T-helper 2 cell treated with Interferon-gamma antibody and Interleukin-4, amounts not matched to agents 5 μg/mL and 100 μg/mL, for 36 hours (primary cell): ENCODE measurements around the gene CA6.
"Not testable (repeated sequence)": the region's sequence is repeated elsewhere in the genome, so short reads cannot be mapped to it uniquely, and the experiment has no call there.

Experiments used
- DNase-seq: peaks from one replicate; pipeline ENCODE4 v3.0.0; 2021; ENCODE audit warnings: low spot score
- H3K27ac Mint-ChIP-seq: one replicate; pipeline ENCODE4 v1.8.0; 2021; ENCODE audit warnings: mild to moderate bottlenecking, mixed read lengths
- H3K27me3 Mint-ChIP-seq: one replicate; pipeline ENCODE4 v1.8.0; 2021; ENCODE audit warnings: low read depth, mixed read lengths
- H3K36me3 Mint-ChIP-seq: one replicate; pipeline ENCODE4 v1.8.0; 2021; ENCODE audit warnings: low read depth, mixed read lengths
- H3K4me1 Mint-ChIP-seq: one replicate; pipeline ENCODE4 v1.8.0; 2021; ENCODE audit warnings: low read depth, mixed read lengths
- H3K4me3 Mint-ChIP-seq: one replicate; pipeline ENCODE4 v1.8.0; 2022; ENCODE audit warnings: mild to moderate bottlenecking, moderate library complexity, mixed read lengths
- H3K9me3 Mint-ChIP-seq: one replicate; pipeline ENCODE4 v1.8.0; 2021; ENCODE audit warnings: mixed read lengths

Gene CA6

DNA sequence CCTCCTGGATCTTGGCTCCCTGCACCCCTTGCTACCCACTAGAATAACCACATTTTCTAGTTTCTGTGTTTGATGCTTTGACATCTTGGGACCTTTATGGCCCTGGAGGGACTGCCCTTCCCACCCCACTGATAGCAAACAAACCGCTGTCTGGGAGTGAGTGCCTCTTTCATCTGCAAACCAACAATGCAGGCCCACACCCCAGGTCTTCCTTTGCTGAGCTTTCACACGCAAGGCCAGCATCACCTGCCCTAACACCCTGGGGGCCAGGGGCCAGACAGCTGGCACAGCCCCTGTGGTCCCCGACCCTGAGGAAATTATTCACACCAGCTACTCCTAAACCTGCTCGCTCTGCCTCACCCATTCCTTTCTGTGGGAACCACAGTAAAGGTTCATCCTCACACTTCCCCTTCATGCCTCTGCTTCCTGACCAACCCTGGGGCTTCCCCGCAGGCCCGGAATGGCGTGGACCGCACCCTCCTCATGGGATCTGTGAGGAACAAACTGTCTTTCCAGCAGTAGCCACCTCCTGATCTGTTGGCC, 65.2 kb downstream of the CA6 start:
- Mint-ChIP-seq H3K4me3 (no peak overlapping the region), H3K9me3 (no peaks in the 10 kb centered on the region), H3K27ac (no peak overlapping the region), H3K27me3 (peaks cover 6% of the 10 kb centered on the region), H3K4me1 (peaks cover 5% of the 10 kb centered on the region), H3K36me3 (no peaks in the 10 kb centered on the region)
- DNase-seq, result no peak

GRCh38 chr1:9013819-9014218, 68.2 kb downstream of the CA6 start:
- H3K36me3 Mint-ChIP-seq, result no peaks in the 10 kb centered on the region
- H3K27me3 Mint-ChIP-seq, result peaks cover 15% of the 10 kb centered on the region
- H3K27ac Mint-ChIP-seq, result no peak overlapping the region
- DNase-seq, result no peak
- peaks cover 5% of the 10 kb centered on the region for H3K4me1 Mint-ChIP-seq
- no peak overlapping the region for H3K4me3 Mint-ChIP-seq
- H3K9me3 Mint-ChIP-seq, result no peaks in the 10 kb centered on the region

DNA sequence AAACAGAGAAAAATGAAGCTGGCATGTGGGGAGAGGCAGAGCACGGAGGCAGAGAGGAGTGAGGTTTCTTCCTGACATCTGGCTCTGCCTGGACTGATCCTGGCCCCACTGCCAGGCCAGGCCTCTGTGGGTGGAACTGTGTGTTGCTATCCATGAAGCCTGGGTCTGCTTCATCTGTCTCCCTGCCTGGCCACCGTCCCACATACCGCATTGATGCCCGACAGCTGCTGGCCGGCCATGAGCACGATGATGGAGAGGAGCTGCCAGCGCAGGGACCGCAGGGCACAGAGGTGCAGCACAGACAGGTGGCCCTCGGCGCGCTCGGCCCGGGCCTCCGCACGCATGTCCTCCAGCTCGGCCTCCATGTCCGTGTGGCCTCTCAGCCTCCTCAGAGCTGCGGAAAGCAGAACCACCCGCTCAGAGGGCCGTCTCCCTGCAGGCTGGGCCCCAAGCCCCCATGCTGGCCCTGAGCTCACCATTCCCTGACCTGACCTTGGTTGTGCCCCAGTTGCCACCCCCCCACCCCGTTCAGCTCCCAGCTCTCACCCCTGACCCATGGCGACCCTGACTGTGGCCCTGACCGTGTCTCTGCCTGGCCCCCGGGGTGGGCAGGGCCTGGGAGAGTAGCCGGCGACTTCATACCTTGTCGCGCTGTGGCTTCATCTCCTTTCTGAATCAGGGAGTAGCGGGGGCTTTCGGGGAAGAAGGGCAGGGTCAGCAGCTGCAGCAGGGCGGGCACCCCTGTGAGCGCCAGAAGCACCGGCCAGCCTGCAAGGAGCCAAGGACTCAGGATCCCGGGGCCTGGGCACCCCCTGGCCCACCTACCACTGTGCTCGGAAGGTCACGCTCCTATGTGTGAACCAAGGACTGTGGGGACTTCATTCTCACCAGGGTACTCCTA, 69.1 kb downstream of the CA6 start:
- H3K4me3 Mint-ChIP-seq, result no peak overlapping the region
- peaks cover 15% of the 10 kb centered on the region for H3K27me3 Mint-ChIP-seq
- no peaks in the 10 kb centered on the region for H3K36me3 Mint-ChIP-seq
- no peaks in the 10 kb centered on the region for H3K9me3 Mint-ChIP-seq
- H3K4me1 Mint-ChIP-seq, result peaks cover 5% of the 10 kb centered on the region
- no peak overlapping the region for H3K27ac Mint-ChIP-seq
- DNase-seq, result no peak

GRCh38 chr1:9016455-9016854, 70.8 kb downstream of the CA6 start:
- Mint-ChIP-seq H3K9me3 (no peaks in the 10 kb centered on the region), H3K4me1 (no peaks in the 10 kb centered on the region), H3K27me3 (peaks cover 22% of the 10 kb centered on the region), H3K27ac (no peak overlapping the region), H3K4me3 (no peak overlapping the region), H3K36me3 (no peaks in the 10 kb centered on the region)
- no peak for DNase-seq

DNA sequence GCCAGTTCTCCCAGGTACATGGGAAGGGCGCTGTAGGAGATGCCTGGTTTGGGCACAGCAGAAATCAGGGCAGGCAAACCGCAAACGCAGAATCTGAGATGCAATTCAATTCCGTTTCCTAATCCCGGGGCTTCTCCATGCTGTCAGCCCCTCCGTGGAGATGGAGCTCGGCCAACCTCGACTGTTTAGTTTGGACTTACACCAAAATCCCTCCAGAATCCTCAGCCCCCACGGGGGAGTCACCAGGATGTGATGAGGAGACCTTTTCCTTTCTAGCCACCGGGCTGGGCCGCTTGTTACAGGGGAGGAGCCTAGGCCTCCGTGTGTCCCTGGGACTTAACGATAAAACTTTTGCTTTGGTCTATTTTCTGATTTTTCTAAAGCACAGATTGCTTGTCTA, 72.7 kb downstream of the CA6 start:
- no peaks in the 10 kb centered on the region for H3K4me1 Mint-ChIP-seq
- no peaks in the 10 kb centered on the region for H3K36me3 Mint-ChIP-seq
- no peaks in the 10 kb centered on the region for H3K9me3 Mint-ChIP-seq
- H3K27ac Mint-ChIP-seq, result no peak overlapping the region
- H3K27me3 Mint-ChIP-seq, result peaks cover 20% of the 10 kb centered on the region
- H3K4me3 Mint-ChIP-seq, result no peak overlapping the region
- no peak for DNase-seq

- no peaks in the 10 kb centered on the region for H3K36me3 Mint-ChIP-seq
- no peaks in the 10 kb centered on the region for H3K4me1 Mint-ChIP-seq
- H3K27ac Mint-ChIP-seq, result no peak overlapping the region
- H3K4me3 Mint-ChIP-seq, result no peak overlapping the region
- no peak for DNase-seq
- H3K9me3 Mint-ChIP-seq, result no peaks in the 10 kb centered on the region
- H3K27me3 Mint-ChIP-seq, result peaks cover 20% of the 10 kb centered on the region
These were observed 74.2 kb downstream of the CA6 start for GRCh38 chr1:9019896-9020295.

GRCh38 chr1:9020305-9020704, 74.6 kb downstream of the CA6 start:
- Mint-ChIP-seq H3K36me3 (no peaks in the 10 kb centered on the region), H3K4me1 (no peaks in the 10 kb centered on the region), H3K27me3 (peaks cover 20% of the 10 kb centered on the region), H3K4me3 (no peak overlapping the region), H3K27ac (no peak overlapping the region), H3K9me3 (no peaks in the 10 kb centered on the region)
- no peak for DNase-seq

- peaks cover 18% of the 10 kb centered on the region for H3K27me3 Mint-ChIP-seq
- not testable (repeated sequence) for H3K4me3 Mint-ChIP-seq, H3K9me3 Mint-ChIP-seq, H3K36me3 Mint-ChIP-seq, H3K27ac Mint-ChIP-seq, DNase-seq, H3K4me1 Mint-ChIP-seq
These were observed 76.5 kb downstream of the CA6 start for GRCh38 chr1:9022026-9022738.

DNA sequence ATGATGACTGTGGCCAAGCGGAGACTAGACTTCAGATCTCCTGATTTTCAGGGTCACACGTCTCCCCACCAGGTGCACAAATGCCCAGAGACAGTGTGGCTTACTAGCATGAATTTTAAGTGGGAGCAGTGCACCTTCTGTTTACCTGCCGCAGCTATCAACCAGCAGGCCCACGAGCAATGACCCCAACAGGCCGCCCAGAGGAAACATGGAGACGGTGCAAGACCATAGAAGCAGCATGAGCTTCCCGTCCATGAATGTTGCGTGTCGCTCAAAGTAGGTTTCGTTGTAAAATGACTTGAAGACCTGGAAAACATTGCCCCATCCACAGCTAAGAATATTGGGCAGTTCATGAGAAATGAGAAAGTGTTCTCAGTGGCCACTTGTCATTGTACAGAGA, 77.1 kb downstream of the CA6 start:
- DNase-seq, result no peak

More for the DNA sequence above, 77.1 kb downstream of the CA6 start:
- Mint-ChIP-seq H3K4me3 (no peak overlapping the region), H3K27me3 (peaks cover 14% of the 10 kb centered on the region), H3K9me3 (no peaks in the 10 kb centered on the region), H3K36me3 (no peaks in the 10 kb centered on the region), H3K4me1 (no peaks in the 10 kb centered on the region), H3K27ac (no peak overlapping the region)
